Right lobe of liver (tissue), 6 donors: Measurements from ENCODE around the gene AREG. TPM values are rescaled to one million over a fixed set of nuclear protein-coding genes. Genes with fewer than 3 reads are reported as not detected.

Experiments
- ATAC-seq, 4 donors: fragments of 200-7000 bp; cut with Tn5 transposase; one replicate each; pipeline ENCODE4 v1.9.1; 2020; ENCODE audit warnings: mild to moderate bottlenecking in 4 of 4, moderate library complexity in 4 of 4
- DNase-seq, 3 donors: peaks; one replicate each; pipeline ENCODE4 v3.0.0-alpha.2; 2020
- H3K27ac ChIP-seq, 3 donors: fragments of 200-600 bp; one replicate each; pipeline ENCODE4 v1.8.0; 2022
- H3K27me3 ChIP-seq, 2 donors: fragments of 200-600 bp; one replicate each; pipeline ENCODE4 v1.8.0; 2022
- H3K36me3 ChIP-seq, 4 donors: fragments of 200-600 bp; sonication (generic) in 1 of 4; one replicate each; pipeline versions ENCODE4 v1.5.1 to v1.8.0; 2017 to 2022; ENCODE audit warnings: control low read depth in 1 of 4
- H3K4me1 ChIP-seq, 4 donors: fragments of 200-600 bp; sonication (generic) in 1 of 4; one replicate each; pipeline versions ENCODE4 v1.5.1 to v1.8.0; 2017 to 2022; ENCODE audit warnings: control low read depth in 1 of 4
- H3K4me3 ChIP-seq, 3 donors: fragments of 200-600 bp; one replicate each; pipeline ENCODE4 v1.8.0; 2022
- H3K9me3 ChIP-seq, 4 donors: fragments of 200-600 bp; sonication (generic) in 1 of 4; one replicate each; pipeline versions ENCODE4 v1.5.1 to v1.8.0; 2017 to 2022; ENCODE audit warnings: control low read depth in 1 of 4
- POLR2A ChIP-seq: fragments of 450-650 bp; IDR thresholded peaks from one replicate; pipeline ENCODE4 v1.6.1; 2017; ENCODE audit warnings: antibody characterized with exemption, mild to moderate bottlenecking
- WGBS: methylation state at CpG from one replicate; pipeline ENCODE4 v1.1.6; 2018; ENCODE audit warnings: low coverage, low lambda C conversion rate; ENCODE audit not compliant: insufficient coverage; ENCODE audit errors: missing lambda C conversion rate; 5-methylcytosine and 5-hydroxymethylcytosine counted together
- intact Hi-C, 2 donors: fragments of 100-400 bp; cut with DNase I; formaldehyde crosslinking; loops; one replicate each; pipeline versions ENCODE4 v1.11.2 to v1.14.1; 2022
- total RNA-seq, 6 experiments: library from RNA; depleted of rRNA in 2 of 6; stranded (reverse); fragments of >200 nt in 2 of 6; fragmentation: NEBNext Ultra II Directional in 3 of 6; extraction: Animal tissue kit (Norgen Biotek cat#: 25700) in 3 of 6; gene quantifications; one replicate each; pipeline versions ENCODE4 v1.1.0 to v1.2.4, GENCODE V29; 2016 to 2023
- TF ChIP-seq, protein P1 (sequence below), 4 donors: fragments of 200-600 bp in 3 of 4; fragments of 450-650 bp in 1 of 4; IDR thresholded peaks; one replicate each; pipeline versions ENCODE4 v1.5.1 to v1.8.0; 2016 to 2022; ENCODE audit warnings: antibody characterized with exemption in 4 of 4, mild to moderate bottlenecking in 2 of 4
- donor health status: DM: no; HTN: yes; CAD: no.
- donor health status: DM: no; HTN: no; CAD: no.
- donor health status: DM: no; HTN: no; CAD: no.
- donor health status: DM: no; HTN: yes; CAD: no.
- donor health status: DM: no; HTN: yes; CAD: no.

AREG gene
- total RNA-seq, 6 experiments from 2014 or later, result 0.24 to 2.7 (median 0.39) TPM; not detected in 3

DNA sequence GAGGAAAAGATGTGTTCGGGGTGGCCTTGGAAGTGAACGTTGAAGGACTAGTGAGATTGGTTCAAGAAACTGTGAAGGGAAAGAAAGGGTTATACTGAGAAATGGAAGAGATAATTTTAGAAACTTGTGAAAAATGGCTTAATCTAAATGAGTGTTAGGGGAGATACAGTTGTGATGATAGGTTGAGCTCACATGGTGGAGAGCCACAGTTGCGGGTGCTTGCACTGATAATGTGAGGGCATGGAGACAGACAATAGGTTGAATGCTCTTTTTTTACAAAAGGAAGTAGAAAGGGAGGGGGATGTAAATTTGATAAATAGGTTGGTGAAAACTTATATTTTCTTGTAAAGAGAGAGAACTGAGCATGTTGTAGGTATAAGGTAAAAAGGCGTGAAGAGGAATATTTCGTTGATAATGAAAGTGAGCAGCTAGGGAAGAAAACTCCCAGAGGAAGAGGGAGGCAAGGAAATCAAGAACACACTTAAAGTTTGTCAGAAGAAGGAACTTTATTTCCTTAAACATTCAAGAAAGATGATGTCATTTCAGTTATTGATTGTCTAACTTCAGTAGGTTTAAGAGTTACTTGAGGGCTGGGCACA, 8.2 kb downstream of the AREG start:
- H3K4me1 ChIP-seq, result no peaks in the 10 kb centered on the region
- WGBS, result 67% methylated on average over 5 of the region's 5 CpGs
- H3K36me3 ChIP-seq, result no peaks in the 10 kb centered on the region
- TF ChIP-seq POLR2A, result no peak
- TF ChIP-seq, protein P1, sequence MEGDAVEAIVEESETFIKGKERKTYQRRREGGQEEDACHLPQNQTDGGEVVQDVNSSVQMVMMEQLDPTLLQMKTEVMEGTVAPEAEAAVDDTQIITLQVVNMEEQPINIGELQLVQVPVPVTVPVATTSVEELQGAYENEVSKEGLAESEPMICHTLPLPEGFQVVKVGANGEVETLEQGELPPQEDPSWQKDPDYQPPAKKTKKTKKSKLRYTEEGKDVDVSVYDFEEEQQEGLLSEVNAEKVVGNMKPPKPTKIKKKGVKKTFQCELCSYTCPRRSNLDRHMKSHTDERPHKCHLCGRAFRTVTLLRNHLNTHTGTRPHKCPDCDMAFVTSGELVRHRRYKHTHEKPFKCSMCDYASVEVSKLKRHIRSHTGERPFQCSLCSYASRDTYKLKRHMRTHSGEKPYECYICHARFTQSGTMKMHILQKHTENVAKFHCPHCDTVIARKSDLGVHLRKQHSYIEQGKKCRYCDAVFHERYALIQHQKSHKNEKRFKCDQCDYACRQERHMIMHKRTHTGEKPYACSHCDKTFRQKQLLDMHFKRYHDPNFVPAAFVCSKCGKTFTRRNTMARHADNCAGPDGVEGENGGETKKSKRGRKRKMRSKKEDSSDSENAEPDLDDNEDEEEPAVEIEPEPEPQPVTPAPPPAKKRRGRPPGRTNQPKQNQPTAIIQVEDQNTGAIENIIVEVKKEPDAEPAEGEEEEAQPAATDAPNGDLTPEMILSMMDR (IDR thresholded peaks at IDR 0.05), result no peak
- ATAC-seq, result no peak
- no peak overlapping the region for H3K27ac ChIP-seq
- H3K4me3 ChIP-seq, result no peak overlapping the region
- peaks cover 0 to 4% of the 10 kb centered on the region in 2 donors for H3K27me3 ChIP-seq
- intact Hi-C loops, result no loop called here
- H3K9me3 ChIP-seq, result no peaks in the 10 kb centered on the region
- DNase-seq, result no peak

GRCh38 chr4:74453829-74454742, 9.2 kb downstream of the AREG start:
- 80% methylated on average over 5 of the region's 6 CpGs for WGBS
- ATAC-seq, result no peak
- Histone ChIP-seq H3K4me1 (no peaks in the 10 kb centered on the region), H3K36me3 (no peaks in the 10 kb centered on the region), H3K27me3 (peaks cover 0 to 4% of the 10 kb centered on the region in 2 donors), H3K27ac (no peak overlapping the region), H3K9me3 (no peaks in the 10 kb centered on the region), H3K4me3 (no peak overlapping the region)
- no peak for TF ChIP-seq POLR2A
- TF ChIP-seq, protein P1 (IDR thresholded peaks at IDR 0.05), result no peak
- no peak for DNase-seq
- intact Hi-C loops, result no loop called here

DNA sequence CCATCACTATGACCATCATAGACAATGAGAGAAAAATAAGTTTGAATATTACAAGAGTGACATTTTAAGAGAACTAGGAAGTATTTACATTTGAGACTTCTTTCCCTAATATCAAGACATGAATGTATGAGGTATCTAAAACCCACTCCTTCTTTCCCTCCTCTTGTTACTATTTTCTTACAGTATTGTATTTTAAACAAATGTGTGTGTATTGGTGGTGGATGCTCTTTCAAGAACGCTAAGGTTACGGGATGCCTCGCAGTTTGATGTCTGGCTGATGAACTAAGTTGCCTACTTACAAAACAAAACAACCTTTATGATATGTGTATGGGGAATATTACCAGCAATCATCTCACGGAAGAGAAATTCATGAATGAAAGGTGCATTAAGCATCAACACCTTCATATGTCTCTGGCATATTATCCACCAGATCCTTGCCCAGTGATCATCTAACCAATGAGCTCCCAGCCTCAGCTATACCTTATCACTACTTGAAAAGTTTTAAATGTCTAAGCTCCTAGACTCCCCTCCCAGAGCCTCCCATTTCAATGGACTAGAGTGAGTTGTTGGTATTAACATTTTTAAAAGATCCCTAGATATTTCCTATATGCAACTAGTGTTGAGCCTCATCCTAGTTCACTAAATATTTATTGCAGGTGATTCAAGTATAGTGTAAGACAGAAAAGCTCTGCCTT, 10.6 kb downstream of the AREG start:
- Histone ChIP-seq H3K27ac (no peak overlapping the region), H3K36me3 (no peaks in the 10 kb centered on the region), H3K4me1 (no peaks in the 10 kb centered on the region), H3K4me3 (no peak overlapping the region), H3K27me3 (peaks cover 0 to 4% of the 10 kb centered on the region in 2 donors), H3K9me3 (no peaks in the 10 kb centered on the region)
- TF ChIP-seq POLR2A, result no peak
- TF ChIP-seq, protein P1 (IDR thresholded peaks at IDR 0.05), result no peak
- 73% methylated on average over 4 of the region's 4 CpGs for WGBS
- ATAC-seq, result no peak
- DNase-seq, result no peak
- intact Hi-C loops, result no loop called here

DNA sequence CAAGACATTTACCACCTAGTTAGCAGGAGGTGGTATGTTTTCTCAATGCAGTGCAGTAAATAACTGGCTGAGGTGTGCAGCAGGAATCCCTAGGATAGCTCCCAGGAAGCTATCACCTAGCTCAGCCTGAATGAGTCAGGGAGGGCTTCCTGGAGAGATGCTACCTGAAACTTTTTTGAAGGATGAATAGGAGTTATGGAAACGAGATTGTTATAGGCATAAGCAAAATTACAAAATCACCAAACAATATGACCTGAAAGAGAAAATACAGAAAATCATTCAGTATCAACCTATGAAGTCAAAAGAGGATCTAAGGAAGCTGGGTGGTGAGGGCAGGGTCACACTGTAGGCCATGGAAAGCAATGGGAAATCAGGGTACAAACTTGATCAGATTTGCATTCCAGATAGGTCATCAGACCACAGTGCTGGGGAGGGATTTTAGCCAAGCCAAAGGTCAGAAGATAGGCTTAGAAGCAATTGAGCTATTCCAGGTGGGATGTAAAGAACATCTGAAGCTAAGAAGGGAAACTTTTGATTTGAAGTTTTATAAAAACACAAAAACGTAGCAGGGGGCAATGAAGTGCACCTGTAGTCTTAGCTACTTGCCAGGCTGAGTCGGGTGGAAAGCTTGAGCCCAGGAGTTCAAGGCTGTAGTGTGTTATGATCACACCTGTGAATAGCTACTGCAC, 11.3 kb downstream of the AREG start:
- H3K4me1 ChIP-seq, result no peaks in the 10 kb centered on the region
- DNase-seq, result no peak
- intact Hi-C loops, result no loop called here
- no peaks in the 10 kb centered on the region for H3K9me3 ChIP-seq
- peaks cover 0 to 4% of the 10 kb centered on the region in 2 donors for H3K27me3 ChIP-seq
- no peaks in the 10 kb centered on the region for H3K36me3 ChIP-seq
- no peak overlapping the region for H3K27ac ChIP-seq
- H3K4me3 ChIP-seq, result no peak overlapping the region
- no peak for TF ChIP-seq POLR2A
- TF ChIP-seq, protein P1 (IDR thresholded peaks at IDR 0.05), result no peak
- ATAC-seq, result no peak
- WGBS, result 41% methylated on average over 3 of the region's 3 CpGs
